ENCODE data around the gene APBB2.
A peak's percentile ranks its signal among the peaks of the same experiment; 100 is the strongest.

APBB2 gene

GRCh38 chr4:41212616-41213203 lies 1.6 kb downstream of the APBB2 start:
- DNase-seq (ENCODE audit: low read depth in 2 of 2): peak; percentile 85 to 88

GRCh38 chr4:41211951-41212615 lies 2.3 kb downstream of the APBB2 start:
- H3K4me3 ChIP-seq (replicated peaks in 1 of 2; ENCODE audit: low read depth in 2 of 2, low read length in 2 of 2): peak overlapping the region; percentile 94 to 95
- DNase-seq (ENCODE audit: low read depth in 2 of 2): peak in 1 of 2 donors; percentile 29
- no peak for TF ChIP-seq CTCF (IDR thresholded peaks at IDR 0.05; ENCODE audit: low read depth, low read length)

More at GRCh38 chr4:41212616-41213203, 1.6 kb downstream of the APBB2 start:
- TF ChIP-seq CTCF (IDR thresholded peaks at IDR 0.05; ENCODE audit: low read depth, low read length): peak; percentile 72
- peak overlapping the region; percentile 94 to 95 for H3K4me3 ChIP-seq (replicated peaks in 1 of 2; ENCODE audit: low read depth in 2 of 2, low read length in 2 of 2)

- no peak for TF ChIP-seq CTCF (IDR thresholded peaks at IDR 0.05; ENCODE audit: low read depth, low read length)
- no peak overlapping the region for H3K4me3 ChIP-seq (replicated peaks in 1 of 2; ENCODE audit: low read depth in 2 of 2, low read length in 2 of 2)
Observed at GRCh38 chr4:41209901-41210300, 4.4 kb downstream of the APBB2 start.

GRCh38 chr4:41209187-41209586 lies 5.2 kb downstream of the APBB2 start:
- no peak for TF ChIP-seq CTCF (IDR thresholded peaks at IDR 0.05; ENCODE audit: low read depth, low read length)
- H3K4me3 ChIP-seq (replicated peaks in 1 of 2; ENCODE audit: low read depth in 2 of 2, low read length in 2 of 2): no peak overlapping the region
- peak; percentile 32 to 55 for DNase-seq (ENCODE audit: low read depth in 2 of 2)

More at GRCh38 chr4:41209901-41210300, 4.4 kb downstream of the APBB2 start:
- DNase-seq (ENCODE audit: low read depth in 2 of 2): no peak

- DNase-seq (ENCODE audit: low read depth in 2 of 2): peak; percentile 70 to 78
- no peak for TF ChIP-seq CTCF (IDR thresholded peaks at IDR 0.05; ENCODE audit: low read depth, low read length)
- H3K4me3 ChIP-seq (replicated peaks in 1 of 2; ENCODE audit: low read depth in 2 of 2, low read length in 2 of 2): no peak overlapping the region
Observed at GRCh38 chr4:41207291-41207831, 7.0 kb downstream of the APBB2 start.

- H3K4me3 ChIP-seq (replicated peaks in 1 of 2; ENCODE audit: low read depth in 2 of 2, low read length in 2 of 2): no peak overlapping the region
- TF ChIP-seq CTCF (IDR thresholded peaks at IDR 0.05; ENCODE audit: low read depth, low read length): no peak
- DNase-seq (ENCODE audit: low read depth in 2 of 2): peak in 1 of 2 donors; percentile 34
Observed at GRCh38 chr4:41205854-41206460, 8.4 kb downstream of the APBB2 start.
